ENCODE results near the gene GPR50. TPM values are rescaled to one million over a fixed set of nuclear protein-coding genes. Genes with fewer than 3 reads are reported as not detected.

Gene GPR50
- total RNA-seq, 1 experiment from 2014 or later, result not detected

- DNase-seq (ENCODE audit: low read depth in 1 of 2, low spot score in 2 of 2), result no peak
- H3K27ac ChIP-seq, result no peak overlapping the region
- no peaks in the 10 kb centered on the region for H3K9me3 ChIP-seq (replicated peaks)
- H3K36me3 ChIP-seq, result no peaks in the 10 kb centered on the region
- peaks cover 14% of the 10 kb centered on the region for H3K27me3 ChIP-seq (replicated peaks)
- no peak overlapping the region for H3K4me3 ChIP-seq
- no peaks in the 10 kb centered on the region for H3K4me1 ChIP-seq (replicated peaks)
These were observed 4.0 kb downstream of the GPR50 start for GRCh38 chrX:151180400-151180799.

- Histone ChIP-seq H3K36me3 (no peaks in the 10 kb centered on the region), H3K4me3 (no peak overlapping the region), H3K27me3 (replicated peaks) (peaks cover 14% of the 10 kb centered on the region), H3K9me3 (replicated peaks) (no peaks in the 10 kb centered on the region), H3K27ac (no peak overlapping the region), H3K4me1 (replicated peaks) (no peaks in the 10 kb centered on the region)
- DNase-seq (ENCODE audit: low read depth in 1 of 2, low spot score in 2 of 2), result no peak
These were observed 4.7 kb downstream of the GPR50 start for GRCh38 chrX:151181088-151181487.

DNA sequence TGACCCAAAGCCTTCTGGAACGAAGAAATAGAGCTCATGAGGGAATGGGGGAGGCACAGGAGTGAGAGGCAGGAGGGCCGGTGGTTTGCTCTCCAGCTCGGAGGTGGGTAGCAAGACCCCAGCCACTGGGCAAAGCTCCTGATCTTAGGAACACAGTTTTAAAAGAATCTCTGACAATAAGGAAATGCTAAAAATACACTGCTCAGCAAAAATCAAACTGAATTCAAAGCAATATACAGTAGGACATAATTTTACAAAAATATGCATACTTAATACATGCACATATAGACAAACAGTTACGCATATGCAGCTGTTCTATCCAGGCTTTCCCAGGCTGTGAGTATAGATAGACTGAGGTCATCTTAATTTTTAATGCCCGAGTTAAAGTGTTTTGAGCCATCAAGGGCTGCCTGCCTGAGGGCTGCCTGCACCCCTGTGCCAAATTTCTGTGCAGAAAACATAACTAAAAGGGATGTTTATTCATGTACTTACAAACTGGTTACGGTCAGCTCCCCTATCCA, 6.9 kb downstream of the GPR50 start:
- peaks cover 4% of the 10 kb centered on the region; the same call in 1 of the 2 replicates for H3K27me3 ChIP-seq (replicated peaks)
- no peaks in the 10 kb centered on the region for H3K36me3 ChIP-seq
- H3K27ac ChIP-seq, result no peak overlapping the region
- no peaks in the 10 kb centered on the region for H3K9me3 ChIP-seq (replicated peaks)
- no peak for DNase-seq (ENCODE audit: low read depth in 1 of 2, low spot score in 2 of 2)
- H3K4me3 ChIP-seq, result no peak overlapping the region
- H3K4me1 ChIP-seq (replicated peaks), result no peaks in the 10 kb centered on the region

DNA sequence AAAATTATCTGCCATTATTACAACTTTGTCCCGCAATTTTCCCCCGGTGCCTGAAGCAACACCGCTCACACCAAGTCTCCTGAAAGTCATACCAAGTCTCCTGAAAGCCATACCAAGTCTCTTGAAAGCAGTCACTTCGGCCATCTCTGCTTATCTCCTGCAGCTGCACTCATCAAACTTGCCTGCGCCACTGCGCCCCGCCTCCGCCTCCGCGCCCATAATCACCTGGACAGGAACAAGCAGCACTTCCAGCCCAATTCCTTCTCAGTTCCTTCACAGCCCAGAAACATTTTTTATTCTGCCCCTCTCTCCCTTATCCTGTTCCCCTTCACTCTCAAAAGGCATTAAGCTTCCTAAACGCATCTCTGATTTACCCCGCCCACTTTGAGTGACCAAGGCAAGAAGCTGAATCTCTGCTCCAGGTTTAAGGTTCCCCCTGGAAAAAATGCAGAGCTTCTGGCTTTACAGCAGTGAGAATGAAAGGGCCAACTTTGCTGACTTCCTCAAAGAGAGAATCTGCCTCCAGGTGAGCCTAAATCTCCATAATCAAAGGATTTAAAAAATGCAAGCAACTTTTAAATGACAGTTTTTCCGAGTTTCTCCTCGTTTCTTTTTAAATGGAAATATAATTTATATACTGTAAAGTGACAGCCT, 7.7 kb downstream of the GPR50 start:
- no peak for DNase-seq (ENCODE audit: low read depth in 1 of 2, low spot score in 2 of 2)

GRCh38 chrX:151184705-151185104, 8.3 kb downstream of the GPR50 start:
- no peak overlapping the region for H3K4me3 ChIP-seq
- no peaks in the 10 kb centered on the region for H3K9me3 ChIP-seq (replicated peaks)
- H3K27me3 ChIP-seq (replicated peaks), result no peaks in the 10 kb centered on the region
- H3K27ac ChIP-seq, result no peak overlapping the region
- no peaks in the 10 kb centered on the region for H3K4me1 ChIP-seq (replicated peaks)
- H3K36me3 ChIP-seq, result no peaks in the 10 kb centered on the region
- DNase-seq (ENCODE audit: low read depth in 1 of 2, low spot score in 2 of 2), result no peak

More for the DNA sequence above, 7.7 kb downstream of the GPR50 start:
- Histone ChIP-seq H3K4me1 (replicated peaks) (no peaks in the 10 kb centered on the region), H3K27ac (no peak overlapping the region), H3K36me3 (no peaks in the 10 kb centered on the region), H3K4me3 (no peak overlapping the region), H3K27me3 (replicated peaks) (no peaks in the 10 kb centered on the region), H3K9me3 (replicated peaks) (no peaks in the 10 kb centered on the region)

DNA sequence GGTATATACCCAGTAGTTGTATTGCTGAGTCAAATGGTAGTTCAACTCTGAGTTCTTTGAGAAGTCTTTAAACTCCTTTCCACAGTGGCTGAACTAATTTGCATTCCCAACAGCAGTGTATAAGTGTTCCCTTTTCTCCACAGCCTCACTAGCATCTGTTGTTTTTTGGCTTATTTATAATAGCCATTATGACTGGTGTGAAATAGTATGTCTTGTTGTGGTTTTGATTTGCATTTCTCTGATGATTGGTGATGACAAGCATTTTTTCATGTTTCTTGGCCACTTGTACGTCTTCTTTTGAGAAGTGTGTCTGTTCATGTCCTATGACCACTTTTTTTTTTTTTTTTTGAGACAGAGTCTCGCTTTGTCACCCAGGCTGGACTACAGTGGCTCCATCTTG, 30.5 kb downstream of the GPR50 start:
- no peak for DNase-seq (ENCODE audit: low read depth in 1 of 2, low spot score in 2 of 2)
- no peaks in the 10 kb centered on the region for H3K27me3 ChIP-seq (replicated peaks)
- no peaks in the 10 kb centered on the region for H3K4me1 ChIP-seq (replicated peaks)
- no peaks in the 10 kb centered on the region for H3K9me3 ChIP-seq (replicated peaks)
- H3K27ac ChIP-seq, result no peak overlapping the region
- H3K36me3 ChIP-seq, result no peaks in the 10 kb centered on the region
- H3K4me3 ChIP-seq, result no peak overlapping the region

DNA sequence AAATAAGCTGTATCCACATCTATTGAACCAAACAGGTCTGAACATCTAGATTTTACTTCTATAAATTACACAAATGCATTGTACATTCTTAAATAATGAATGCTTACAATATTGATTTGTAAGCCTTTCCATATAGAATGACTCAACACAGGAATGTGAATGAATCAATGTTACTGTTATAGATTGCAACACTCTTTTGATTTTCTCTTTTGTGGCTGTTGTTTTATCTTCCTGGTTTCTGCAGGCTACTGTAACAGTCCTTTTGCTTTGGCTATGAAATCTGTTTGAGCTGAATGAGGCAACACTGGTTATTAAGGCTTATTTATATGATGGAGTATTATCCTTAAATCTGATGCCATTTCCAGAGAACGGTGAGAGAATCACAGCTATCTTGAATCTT, 49.5 kb downstream of the GPR50 start:
- Histone ChIP-seq H3K4me1 (replicated peaks) (no peaks in the 10 kb centered on the region), H3K36me3 (no peaks in the 10 kb centered on the region), H3K27me3 (replicated peaks) (no peaks in the 10 kb centered on the region), H3K4me3 (no peak overlapping the region), H3K9me3 (replicated peaks) (no peaks in the 10 kb centered on the region), H3K27ac (no peak overlapping the region)
- no peak for DNase-seq (ENCODE audit: low read depth in 1 of 2, low spot score in 2 of 2)

DNA sequence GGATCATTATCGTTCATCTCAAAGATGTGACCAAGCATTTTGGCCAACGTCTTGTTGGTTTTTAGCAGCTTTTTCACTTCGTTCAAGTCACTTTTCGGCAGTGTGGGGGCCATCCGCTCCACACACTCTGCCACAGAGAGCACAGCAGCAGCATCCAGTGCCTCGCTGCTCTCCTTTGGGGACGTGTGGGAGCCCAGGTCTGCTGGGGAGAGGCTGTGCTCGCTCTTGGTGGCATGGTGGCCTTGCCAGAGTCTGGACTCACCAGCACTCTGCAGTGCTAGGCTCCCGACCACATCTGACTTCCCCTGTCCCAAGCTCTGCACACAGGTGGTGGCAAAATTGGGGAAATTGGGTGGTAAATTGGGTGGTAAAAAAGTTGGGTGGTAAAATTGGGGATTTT, 50.6 kb downstream of the GPR50 start:
- Histone ChIP-seq H3K4me1 (replicated peaks) (no peaks in the 10 kb centered on the region), H3K4me3 (no peak overlapping the region), H3K9me3 (replicated peaks) (no peaks in the 10 kb centered on the region), H3K27me3 (replicated peaks) (no peaks in the 10 kb centered on the region), H3K27ac (no peak overlapping the region), H3K36me3 (no peaks in the 10 kb centered on the region)
- no peak for DNase-seq (ENCODE audit: low read depth in 1 of 2, low spot score in 2 of 2)

- no peak overlapping the region for H3K27ac ChIP-seq
- no peak overlapping the region for H3K4me3 ChIP-seq
- no peak for DNase-seq (ENCODE audit: low read depth in 1 of 2, low spot score in 2 of 2)
- H3K36me3 ChIP-seq, result no peaks in the 10 kb centered on the region
- H3K27me3 ChIP-seq (replicated peaks), result no peaks in the 10 kb centered on the region
- no peaks in the 10 kb centered on the region for H3K9me3 ChIP-seq (replicated peaks)
- H3K4me1 ChIP-seq (replicated peaks), result no peaks in the 10 kb centered on the region
These were observed 51.2 kb downstream of the GPR50 start for GRCh38 chrX:151227627-151228026.

- no peak overlapping the region for H3K27ac ChIP-seq
- no peak overlapping the region for H3K4me3 ChIP-seq
- no peaks in the 10 kb centered on the region for H3K9me3 ChIP-seq (replicated peaks)
- H3K36me3 ChIP-seq, result no peaks in the 10 kb centered on the region
- DNase-seq (ENCODE audit: low read depth in 1 of 2, low spot score in 2 of 2), result no peak
- H3K27me3 ChIP-seq (replicated peaks), result no peaks in the 10 kb centered on the region
- H3K4me1 ChIP-seq (replicated peaks), result no peaks in the 10 kb centered on the region
These were observed 52.6 kb downstream of the GPR50 start for GRCh38 chrX:151228935-151229334.

Other genes starting within 250 kb of the GPR50 start
- gene HMGB3, start 193.2 kb upstream of the GPR50 start, total RNA-seq (2014; rRNA removed; shearing (Covaris generic)), result 74.8 and 233 TPM in 2 replicates
- 40.8 and 45.3 TPM in 2 replicates for gene VMA21, start 220.6 kb downstream of the GPR50 start, total RNA-seq (2014; rRNA removed; shearing (Covaris generic))

Measured in SJSA1 (cell line).